Ovary (tissue), 3 donors: Measurements from ENCODE around the gene ESX1.

Experiments used
- EP300 ChIP-seq: sonication (generic); formaldehyde crosslinking; IDR thresholded peaks from one replicate; pipeline ENCODE4 v1.6.1; 2017; ENCODE audit warnings: antibody characterized with exemption
- POLR2A ChIP-seq: fragments of 450-650 bp; IDR thresholded peaks from one replicate; pipeline ENCODE4 v1.6.1; 2017; ENCODE audit warnings: antibody characterized with exemption, mild to moderate bottlenecking, moderate library complexity
- TF ChIP-seq, protein P1 (sequence below), 3 donors: fragments of 450-650 bp in 2 of 3; fragments of 200-600 bp in 1 of 3; IDR thresholded peaks; one replicate each; pipeline versions ENCODE4 v1.5.1 to v1.8.0; 2016 to 2022; ENCODE audit warnings: antibody characterized with exemption in 3 of 3, mild to moderate bottlenecking in 1 of 3
- donor health status: DM: no; HTN: no; CAD: no.

DNA sequence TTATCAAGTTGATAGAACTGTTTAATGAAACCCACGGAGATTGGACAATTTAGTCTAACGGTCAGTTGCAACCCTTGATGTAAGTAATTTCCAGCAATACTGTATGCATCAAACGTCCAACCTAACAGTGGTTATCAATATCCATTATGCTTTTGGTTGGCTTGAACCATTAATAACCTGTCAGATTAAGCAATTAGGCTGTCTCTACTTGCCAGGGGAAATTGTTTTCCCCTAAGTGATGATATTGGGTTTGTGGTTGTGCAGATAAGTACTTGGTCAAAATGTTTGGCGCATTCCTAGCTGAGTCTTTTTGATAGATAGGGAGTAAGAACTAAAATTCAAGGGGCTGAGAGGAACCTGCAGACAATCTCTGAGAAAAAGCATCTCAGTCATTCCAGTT is 30.5 kb upstream of the ESX1 start:
- TF ChIP-seq, protein P1, sequence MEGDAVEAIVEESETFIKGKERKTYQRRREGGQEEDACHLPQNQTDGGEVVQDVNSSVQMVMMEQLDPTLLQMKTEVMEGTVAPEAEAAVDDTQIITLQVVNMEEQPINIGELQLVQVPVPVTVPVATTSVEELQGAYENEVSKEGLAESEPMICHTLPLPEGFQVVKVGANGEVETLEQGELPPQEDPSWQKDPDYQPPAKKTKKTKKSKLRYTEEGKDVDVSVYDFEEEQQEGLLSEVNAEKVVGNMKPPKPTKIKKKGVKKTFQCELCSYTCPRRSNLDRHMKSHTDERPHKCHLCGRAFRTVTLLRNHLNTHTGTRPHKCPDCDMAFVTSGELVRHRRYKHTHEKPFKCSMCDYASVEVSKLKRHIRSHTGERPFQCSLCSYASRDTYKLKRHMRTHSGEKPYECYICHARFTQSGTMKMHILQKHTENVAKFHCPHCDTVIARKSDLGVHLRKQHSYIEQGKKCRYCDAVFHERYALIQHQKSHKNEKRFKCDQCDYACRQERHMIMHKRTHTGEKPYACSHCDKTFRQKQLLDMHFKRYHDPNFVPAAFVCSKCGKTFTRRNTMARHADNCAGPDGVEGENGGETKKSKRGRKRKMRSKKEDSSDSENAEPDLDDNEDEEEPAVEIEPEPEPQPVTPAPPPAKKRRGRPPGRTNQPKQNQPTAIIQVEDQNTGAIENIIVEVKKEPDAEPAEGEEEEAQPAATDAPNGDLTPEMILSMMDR (IDR thresholded peaks at IDR 0.05): no peak
- TF ChIP-seq POLR2A (no peak), EP300 (no peak)
